Esophagus muscularis mucosa (tissue), 3 donors: ENCODE measurements around the gene PET100.

Experiments used
- CTCF ChIP-seq, 3 experiments: fragments of 200-600 bp in 2 of 3; fragments of 450-650 bp in 1 of 3; sonication (generic) in 2 of 3; IDR thresholded peaks; one replicate each; pipeline ENCODE4 v1.5.1; 2017 to 2019; ENCODE audit warnings: antibody characterized with exemption in 3 of 3, mild to moderate bottlenecking in 2 of 3, moderate library complexity in 1 of 3
- EP300 ChIP-seq: sonication (generic); formaldehyde crosslinking; IDR thresholded peaks from one replicate; pipeline ENCODE4 v1.6.1; 2017; ENCODE audit warnings: antibody characterized with exemption

- TF ChIP-seq CTCF (IDR thresholded peaks at IDR 0.05) (no peak), EP300 (no peak)
Observed at GRCh38 chr19:7654401-7654800, 24.8 kb downstream of the PET100 start.
